ENCODE results near the gene WBP1L. TPM values are rescaled to one million over a fixed set of nuclear protein-coding genes. Genes with fewer than 3 reads are reported as not detected.
A peak's percentile ranks its signal among the peaks of the same experiment; 100 is the strongest.

The WBP1L gene
- total RNA-seq, 2 donors from 2014 or later: 37.8 to 47.8 TPM

- intact Hi-C loops (cut with DNase I, micrococcal nuclease): no loop called here
- no peak for DNase-seq
- peak; percentile 56 for ATAC-seq
Observed at GRCh38 chr10:102769375-102770107, 25.8 kb downstream of the WBP1L start.

- DNase-seq (no peak), ATAC-seq (no peak)
- intact Hi-C loops (cut with DNase I, micrococcal nuclease): no loop called here
Observed at GRCh38 chr10:102770108-102770482, 26.3 kb downstream of the WBP1L start.

- intact Hi-C loops (cut with DNase I, micrococcal nuclease): no loop called here
- ATAC-seq (no peak), DNase-seq (no peak)
Observed at GRCh38 chr10:102770792-102771191, 27.0 kb downstream of the WBP1L start.

- ATAC-seq (no peak), DNase-seq (no peak)
- intact Hi-C loops (cut with DNase I, micrococcal nuclease): no loop called here
Observed at GRCh38 chr10:102773320-102773719, 29.6 kb downstream of the WBP1L start.

- ATAC-seq (no peak), DNase-seq (peak in 1 of 2 donors; percentile 18)
- intact Hi-C loops (cut with DNase I, micrococcal nuclease): no loop called here
Observed at GRCh38 chr10:102773986-102774385, 30.2 kb downstream of the WBP1L start.

- DNase-seq (peak in 1 of 2 donors; percentile 41), ATAC-seq (peak; percentile 5)
- intact Hi-C loops (cut with DNase I, micrococcal nuclease): no loop called here
Observed at GRCh38 chr10:102775201-102775934, 31.6 kb downstream of the WBP1L start.

GRCh38 chr10:102775935-102776669 lies 32.4 kb downstream of the WBP1L start:
- DNase-seq (peak; percentile 50 to 82), ATAC-seq (peak; percentile 51)
- intact Hi-C loops (cut with DNase I, micrococcal nuclease): no loop called here

- DNase-seq (peak; percentile 35 to 82), ATAC-seq (peak; percentile 69)
- intact Hi-C loops (cut with DNase I, micrococcal nuclease): no loop called here
Observed at GRCh38 chr10:102776779-102777456, 33.2 kb downstream of the WBP1L start.

GRCh38 chr10:102777711-102778453 lies 34.1 kb downstream of the WBP1L start:
- intact Hi-C loops (cut with DNase I, micrococcal nuclease): no loop called here
- no peak for DNase-seq
- ATAC-seq: no peak

GRCh38 chr10:102778781-102779180 lies 35.0 kb downstream of the WBP1L start:
- ATAC-seq: no peak
- intact Hi-C loops (cut with DNase I, micrococcal nuclease): no loop called here

GRCh38 chr10:102779680-102780526 lies 36.2 kb downstream of the WBP1L start:
- intact Hi-C loops (cut with DNase I, micrococcal nuclease): no loop called here
- no peak for DNase-seq
- ATAC-seq: no peak

More at GRCh38 chr10:102778781-102779180, 35.0 kb downstream of the WBP1L start:
- DNase-seq: no peak

- ATAC-seq (no peak), DNase-seq (no peak)
- intact Hi-C loops (cut with DNase I, micrococcal nuclease): no loop called here
Observed at GRCh38 chr10:102780527-102780808, 36.7 kb downstream of the WBP1L start.

- intact Hi-C loops (cut with DNase I, micrococcal nuclease): no loop called here
- DNase-seq (no peak), ATAC-seq (no peak)
Observed at GRCh38 chr10:102781090-102781920, 37.6 kb downstream of the WBP1L start.

- intact Hi-C loops (cut with DNase I, micrococcal nuclease): no loop called here
- DNase-seq: no peak
- ATAC-seq: no peak
Observed at GRCh38 chr10:102781921-102782557, 38.3 kb downstream of the WBP1L start.

- DNase-seq: peak; percentile 26 to 64
- intact Hi-C loops (cut with DNase I, micrococcal nuclease): no loop called here
Observed at GRCh38 chr10:102782673-102783551, 39.2 kb downstream of the WBP1L start.

GRCh38 chr10:102783568-102783967 lies 39.8 kb downstream of the WBP1L start:
- intact Hi-C loops (cut with DNase I, micrococcal nuclease): no loop called here
- DNase-seq (no peak), ATAC-seq (no peak)

More at GRCh38 chr10:102782673-102783551, 39.2 kb downstream of the WBP1L start:
- ATAC-seq: peak; percentile 34

Data from left colon (tissue), 2 donors.